Measurements from ENCODE around the gene PPP2R5C.

The PPP2R5C gene

GRCh38 chr14:101950100-101950499, 188.6 kb downstream of the PPP2R5C start:
- no peaks in the 10 kb centered on the region for H3K36me3 ChIP-seq (ENCODE audit: control insufficient read depth, insufficient read depth, low read length)
- no peak overlapping the region for H3K4me3 ChIP-seq (replicated peaks; ENCODE audit: low read depth, low read length)
- H3K27me3 ChIP-seq (replicated peaks; ENCODE audit: control insufficient read depth, insufficient read depth, low read length): no peaks in the 10 kb centered on the region
- TF ChIP-seq, protein P1, sequence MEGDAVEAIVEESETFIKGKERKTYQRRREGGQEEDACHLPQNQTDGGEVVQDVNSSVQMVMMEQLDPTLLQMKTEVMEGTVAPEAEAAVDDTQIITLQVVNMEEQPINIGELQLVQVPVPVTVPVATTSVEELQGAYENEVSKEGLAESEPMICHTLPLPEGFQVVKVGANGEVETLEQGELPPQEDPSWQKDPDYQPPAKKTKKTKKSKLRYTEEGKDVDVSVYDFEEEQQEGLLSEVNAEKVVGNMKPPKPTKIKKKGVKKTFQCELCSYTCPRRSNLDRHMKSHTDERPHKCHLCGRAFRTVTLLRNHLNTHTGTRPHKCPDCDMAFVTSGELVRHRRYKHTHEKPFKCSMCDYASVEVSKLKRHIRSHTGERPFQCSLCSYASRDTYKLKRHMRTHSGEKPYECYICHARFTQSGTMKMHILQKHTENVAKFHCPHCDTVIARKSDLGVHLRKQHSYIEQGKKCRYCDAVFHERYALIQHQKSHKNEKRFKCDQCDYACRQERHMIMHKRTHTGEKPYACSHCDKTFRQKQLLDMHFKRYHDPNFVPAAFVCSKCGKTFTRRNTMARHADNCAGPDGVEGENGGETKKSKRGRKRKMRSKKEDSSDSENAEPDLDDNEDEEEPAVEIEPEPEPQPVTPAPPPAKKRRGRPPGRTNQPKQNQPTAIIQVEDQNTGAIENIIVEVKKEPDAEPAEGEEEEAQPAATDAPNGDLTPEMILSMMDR (IDR thresholded peaks at IDR 0.05; ENCODE audit: insufficient read depth, low read length, poor library complexity, severe bottlenecking): no peak
- no peak for DNase-seq (ENCODE audit: extremely low read depth, insufficient read length)

GRCh38 chr14:101950516-101951215, 189.2 kb downstream of the PPP2R5C start:
- no peaks in the 10 kb centered on the region for H3K36me3 ChIP-seq (ENCODE audit: control insufficient read depth, insufficient read depth, low read length)
- no peaks in the 10 kb centered on the region for H3K27me3 ChIP-seq (replicated peaks; ENCODE audit: control insufficient read depth, insufficient read depth, low read length)
- H3K4me3 ChIP-seq (replicated peaks; ENCODE audit: low read depth, low read length): no peak overlapping the region
- DNase-seq (ENCODE audit: extremely low read depth, insufficient read length): no peak
- TF ChIP-seq, protein P1 (IDR thresholded peaks at IDR 0.05; ENCODE audit: insufficient read depth, low read length, poor library complexity, severe bottlenecking): no peak

GRCh38 chr14:101953151-101953550, 191.6 kb downstream of the PPP2R5C start:
- DNase-seq (ENCODE audit: extremely low read depth, insufficient read length): no peak
- H3K27me3 ChIP-seq (replicated peaks; ENCODE audit: control insufficient read depth, insufficient read depth, low read length): no peaks in the 10 kb centered on the region
- H3K36me3 ChIP-seq (ENCODE audit: control insufficient read depth, insufficient read depth, low read length): no peaks in the 10 kb centered on the region
- TF ChIP-seq, protein P1 (IDR thresholded peaks at IDR 0.05; ENCODE audit: insufficient read depth, low read length, poor library complexity, severe bottlenecking): no peak
- no peak overlapping the region for H3K4me3 ChIP-seq (replicated peaks; ENCODE audit: low read depth, low read length)

GRCh38 chr14:101954501-101954900, 193.0 kb downstream of the PPP2R5C start:
- Histone ChIP-seq H3K4me3 (replicated peaks; ENCODE audit: low read depth, low read length) (no peak overlapping the region), H3K27me3 (replicated peaks; ENCODE audit: control insufficient read depth, insufficient read depth, low read length) (no peaks in the 10 kb centered on the region), H3K36me3 (ENCODE audit: control insufficient read depth, insufficient read depth, low read length) (no peaks in the 10 kb centered on the region)
- no peak for DNase-seq (ENCODE audit: extremely low read depth, insufficient read length)
- TF ChIP-seq, protein P1 (IDR thresholded peaks at IDR 0.05; ENCODE audit: insufficient read depth, low read length, poor library complexity, severe bottlenecking): no peak

- Histone ChIP-seq H3K4me3 (replicated peaks; ENCODE audit: low read depth, low read length) (no peak overlapping the region), H3K27me3 (replicated peaks; ENCODE audit: control insufficient read depth, insufficient read depth, low read length) (no peaks in the 10 kb centered on the region), H3K36me3 (ENCODE audit: control insufficient read depth, insufficient read depth, low read length) (no peaks in the 10 kb centered on the region)
- TF ChIP-seq, protein P1 (IDR thresholded peaks at IDR 0.05; ENCODE audit: insufficient read depth, low read length, poor library complexity, severe bottlenecking): no peak
- DNase-seq (ENCODE audit: extremely low read depth, insufficient read length): no peak
Observed at GRCh38 chr14:101955695-101956161, 194.2 kb downstream of the PPP2R5C start.
